GM18520 (cell line): ENCODE measurements around the gene SYT3.

Experiments used
- ATAC-seq: cut with Tn5 transposase; IDR thresholded peaks from one replicate; pipeline ENCODE4 v1.9.1; 2021; ENCODE audit not compliant: unreplicated experiment

Gene SYT3

GRCh38 chr19:50639121-50640112 is at the start of gene SYT3:
Gene SYT3 (minus strand): TSS chr19:50639881. CDS start chr19:50637411, 2,470 bp downstream.
- ATAC-seq: no peak

GRCh38 chr19:50688766-50689165 is 49.1 kb upstream of the SYT3 start:
- ATAC-seq: no peak

DNA sequence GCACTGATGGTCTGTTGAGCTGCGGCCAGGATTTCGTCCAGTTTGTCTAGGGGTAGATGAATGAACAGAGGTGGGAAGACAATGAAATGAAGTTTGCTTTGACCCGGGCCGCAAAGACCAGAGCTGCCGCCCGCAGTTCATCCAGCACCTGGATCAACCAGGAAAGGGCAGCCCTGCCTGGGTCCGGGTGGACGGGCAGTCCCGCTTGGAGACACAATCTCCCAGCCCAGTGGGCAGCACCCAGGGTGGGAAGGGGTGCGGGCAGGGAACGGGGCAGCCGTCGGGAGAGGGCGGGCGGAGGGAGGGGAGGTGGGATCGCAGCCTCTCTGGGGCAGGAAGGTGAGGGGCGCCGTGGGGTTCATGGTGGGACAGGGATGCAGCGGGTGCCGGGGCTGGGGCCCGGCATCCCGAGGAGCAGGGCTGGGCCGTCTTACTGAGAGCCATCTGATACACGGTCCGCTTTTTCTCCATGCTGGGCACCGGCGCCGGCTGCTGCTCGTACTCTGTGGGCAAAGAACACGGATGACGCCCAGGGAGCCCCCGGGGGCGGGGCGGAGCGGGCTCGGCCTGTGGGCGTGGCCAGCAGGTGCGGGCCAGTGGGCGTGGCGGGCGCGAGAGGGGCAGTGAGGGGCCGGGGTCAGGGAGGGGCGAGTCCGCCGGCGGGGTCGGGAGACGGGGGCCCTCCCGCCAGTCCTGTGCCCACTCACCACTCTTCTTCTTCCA is 46.8 kb upstream of the SYT3 start:
- no peak for ATAC-seq

DNA sequence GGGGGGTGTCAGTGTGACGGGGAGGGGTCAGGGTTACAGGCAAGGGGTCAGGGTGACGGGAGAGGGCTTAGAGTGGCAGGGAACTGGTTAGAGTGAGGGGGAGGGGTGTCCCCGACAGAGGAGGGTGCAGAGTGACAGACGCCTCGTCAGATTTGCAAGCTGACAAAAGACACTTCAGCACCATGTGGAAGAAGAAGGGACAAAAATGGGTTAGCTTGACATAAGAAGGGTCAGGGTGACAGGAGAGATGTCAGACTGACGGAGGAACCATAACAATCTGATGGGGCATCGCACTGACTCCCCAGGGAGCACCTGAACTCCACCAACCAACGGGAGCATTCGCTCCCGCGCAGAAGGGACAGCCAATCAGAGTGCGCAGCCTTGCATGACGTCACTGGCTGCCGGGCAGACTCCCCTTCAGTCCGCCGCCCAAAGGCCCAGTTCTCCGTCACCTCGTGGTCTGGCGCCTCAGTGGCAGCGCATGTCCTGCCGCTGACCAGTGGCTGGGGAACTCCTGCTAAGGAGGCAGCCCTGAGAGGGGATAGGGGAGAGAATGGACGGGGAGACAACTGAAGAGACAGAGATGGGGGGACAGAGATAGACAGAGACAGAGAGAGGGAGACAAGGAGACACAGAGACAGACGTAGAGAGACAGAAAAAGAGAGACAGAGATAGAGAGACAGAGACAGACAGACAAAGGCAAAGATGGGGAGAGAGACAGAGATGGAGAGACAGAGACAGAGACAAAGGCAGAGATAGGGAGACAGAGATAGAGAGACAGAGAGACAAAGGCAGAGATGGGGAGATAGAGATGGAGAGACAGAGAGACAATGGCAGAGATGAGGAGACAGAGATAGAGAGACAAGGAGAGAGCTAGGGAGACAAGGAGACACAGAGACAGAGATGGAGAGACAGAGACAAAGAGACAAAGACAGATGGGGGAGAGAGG is 39.8 kb upstream of the SYT3 start:
- no peak for ATAC-seq

GRCh38 chr19:50678323-50678722 is 38.6 kb upstream of the SYT3 start:
- no peak for ATAC-seq

GRCh38 chr19:50677636-50678035 is 38.0 kb upstream of the SYT3 start:
- ATAC-seq: no peak

DNA sequence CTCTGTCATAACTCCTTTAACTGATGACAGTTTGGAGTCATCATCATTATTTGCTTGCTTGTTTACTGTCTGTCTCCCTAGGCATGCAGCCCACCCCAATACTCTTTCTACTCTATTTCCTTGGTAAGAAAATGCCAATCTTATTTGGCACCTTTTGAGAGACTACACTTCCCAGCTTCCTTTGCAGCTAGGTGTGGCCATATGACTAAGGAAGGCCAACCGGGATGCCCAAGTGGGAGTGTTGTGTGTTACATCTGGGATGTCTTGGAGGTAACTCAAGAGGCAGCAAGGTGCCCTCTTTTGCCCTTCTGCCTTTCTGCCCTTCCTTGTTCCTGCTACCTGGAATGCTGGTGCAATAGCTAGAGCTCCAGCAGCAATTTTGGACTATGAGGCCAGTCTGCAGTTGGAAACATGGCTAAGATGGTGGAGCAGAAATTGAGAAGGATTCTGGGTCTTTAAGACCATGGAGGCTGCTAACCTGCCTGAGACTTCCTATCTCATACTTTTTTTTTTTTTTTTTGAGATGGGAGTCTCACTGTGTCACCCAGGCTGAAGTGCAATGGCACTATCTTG is 37.0 kb upstream of the SYT3 start:
- ATAC-seq: no peak

GRCh38 chr19:50673118-50673517 is 33.4 kb upstream of the SYT3 start:
- ATAC-seq: no peak

DNA sequence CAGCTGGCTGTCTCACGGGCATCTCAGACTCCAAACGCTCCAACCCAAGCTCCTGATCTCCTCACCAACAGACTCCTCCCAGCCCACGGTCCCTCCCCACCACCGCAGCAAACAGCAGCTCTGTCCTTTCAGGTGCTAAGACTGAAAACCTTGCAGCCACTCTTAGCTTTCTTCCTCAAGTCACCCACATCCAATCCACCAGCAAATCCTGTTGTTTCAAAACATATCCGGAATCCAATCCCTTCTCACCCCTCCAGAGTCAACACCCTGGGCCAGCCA is 30.4 kb upstream of the SYT3 start:
- no peak for ATAC-seq

GRCh38 chr19:50669302-50670101 is 29.8 kb upstream of the SYT3 start:
- ATAC-seq: no peak

GRCh38 chr19:50668879-50669278 is 29.2 kb upstream of the SYT3 start:
- ATAC-seq: no peak

GRCh38 chr19:50668416-50668815 is 28.7 kb upstream of the SYT3 start:
- no peak for ATAC-seq

GRCh38 chr19:50667759-50668231 is 28.1 kb upstream of the SYT3 start:
- no peak for ATAC-seq

GRCh38 chr19:50667177-50667758 is 27.6 kb upstream of the SYT3 start:
- no peak for ATAC-seq

GRCh38 chr19:50666346-50667176 is 26.9 kb upstream of the SYT3 start:
- no peak for ATAC-seq

GRCh38 chr19:50664204-50664603 is 24.5 kb upstream of the SYT3 start:
- no peak for ATAC-seq

GRCh38 chr19:50663482-50663790 is 23.8 kb upstream of the SYT3 start:
- ATAC-seq: no peak

- ATAC-seq: no peak
Measured at GRCh38 chr19:50662651-50663481, 23.2 kb upstream of the SYT3 start.
